IMR-90 (cell line): Measurements from ENCODE around the gene DAD1. TPM values are rescaled to one million over a fixed set of nuclear protein-coding genes. Genes with fewer than 3 reads are reported as not detected.

Experiments
- ATAC-seq: fragments of 200-7000 bp; cut with Tn5 transposase; 2 replicates; pipeline ENCODE4 v1.9.1; 2020; ENCODE audit warnings: low read depth, mild to moderate bottlenecking, moderate library complexity
- BruUV-seq: library from RNA; stranded (reverse); fragments of 400-500 nt; replicated peaks from 2 replicates; lab custom pipeline; 2021; lab: Mats Ljungman, UMichigan
- CTCF ChIA-PET: fragments of 300-600 bp; formaldehyde crosslinking; extraction: SDS; loops from one replicate; lab custom pipeline; 2021; ENCODE audit warnings: antibody characterized with exemption; lab: Yijun Ruan, JAX
- POLR2A ChIA-PET: fragments of 300-600 bp; sonication (Branson Sonifier 250); formaldehyde crosslinking; loops from one replicate; lab custom pipeline; 2022; ENCODE audit warnings: antibody characterized with exemption; ENCODE audit not compliant: unreplicated experiment; lab: Charles Lee
- DNase-seq: peaks from one replicate; pipeline ENCODE4 v3.0.0; 2013
- H2AFZ ChIP-seq: replicated peaks from 2 replicates; pipeline ENCODE3; 2013; ENCODE audit warnings: low read length, mild to moderate bottlenecking; ENCODE audit not compliant: poor library complexity
- H2AK5ac ChIP-seq: 2 replicates; pipeline ENCODE4 v1.6.1; 2013; ENCODE audit warnings: low read depth, low read length, inconsistent platforms
- H2AK9ac ChIP-seq: replicated peaks from 2 replicates; pipeline ENCODE3; 2013; ENCODE audit warnings: mild to moderate bottlenecking, low read depth, low read length, moderate library complexity; ENCODE audit not compliant: poor library complexity
- H2BK120ac ChIP-seq: 2 replicates; pipeline ENCODE4 v1.6.1; 2013; ENCODE audit warnings: low read depth, low read length, inconsistent platforms
- H2BK15ac ChIP-seq: 3 replicates; pipeline ENCODE4 v1.6.1; 2013; ENCODE audit warnings: low read depth, low read length, inconsistent platforms
- H2BK20ac ChIP-seq: 2 replicates; pipeline ENCODE4 v1.6.1; 2013; ENCODE audit warnings: low read depth, mild to moderate bottlenecking, inconsistent platforms, low read length, moderate library complexity
- H2BK5ac ChIP-seq: 2 replicates; pipeline ENCODE4 v1.6.1; 2013; ENCODE audit warnings: mild to moderate bottlenecking, low read depth, low read length, inconsistent platforms; ENCODE audit not compliant: poor library complexity, severe bottlenecking
- H3K14ac ChIP-seq: replicated peaks from 2 replicates; pipeline ENCODE4 v1.6.1; 2013; ENCODE audit warnings: low read depth, low read length, inconsistent platforms
- H3K18ac ChIP-seq: 2 replicates; pipeline ENCODE4 v1.6.1; 2013; ENCODE audit warnings: low read depth, low read length, control low read depth
- H3K23ac ChIP-seq: 2 replicates; pipeline ENCODE4 v1.6.1; 2013; ENCODE audit warnings: low read depth, low read length, inconsistent platforms
- H3K27ac ChIP-seq: 2 replicates; pipeline ENCODE4 v1.5.1; 2013; ENCODE audit warnings: mild to moderate bottlenecking, control low read depth, low read length; ENCODE audit not compliant: insufficient read depth
- H3K27me3 ChIP-seq: 2 replicates; pipeline ENCODE4 v1.6.1; 2013; ENCODE audit warnings: low read length; ENCODE audit not compliant: control insufficient read depth, insufficient read depth
- H3K36me3 ChIP-seq: 2 replicates; pipeline ENCODE4 v1.6.1; 2013; ENCODE audit warnings: low read length, mixed read lengths; ENCODE audit not compliant: control insufficient read depth, insufficient read depth
- H3K4ac ChIP-seq: 2 replicates; pipeline ENCODE4 v1.6.1; 2013; ENCODE audit warnings: low read depth, low read length, inconsistent platforms
- H3K4me1 ChIP-seq: 2 replicates; pipeline ENCODE4 v1.6.1; 2013; ENCODE audit warnings: low read length, mixed read lengths; ENCODE audit not compliant: control insufficient read depth, insufficient read depth
- H3K4me2 ChIP-seq: 2 replicates; pipeline ENCODE4 v1.6.1; 2013; ENCODE audit warnings: low read depth, mild to moderate bottlenecking, control low read depth, low read length, moderate library complexity
- H3K4me3 ChIP-seq: 2 replicates; pipeline ENCODE4 v1.5.1; 2013; ENCODE audit warnings: low read depth, mild to moderate bottlenecking, control low read depth, low read length, moderate library complexity; ENCODE audit not compliant: insufficient read depth
- H3K56ac ChIP-seq: 2 replicates; pipeline ENCODE4 v1.6.1; 2013; ENCODE audit warnings: low read length, inconsistent platforms; ENCODE audit not compliant: insufficient read depth; ENCODE audit errors: extremely low read depth
- H3K79me1 ChIP-seq, 2 experiments: 2 replicates each; pipeline ENCODE4 v1.6.1; 2013; ENCODE audit warnings: low read length in 2 of 2, inconsistent platforms in 1 of 2, low read depth in 1 of 2
- H3K9ac ChIP-seq: 2 replicates; pipeline ENCODE4 v1.6.1; 2013; ENCODE audit warnings: low read depth, low read length, control low read depth
- H3K9me1 ChIP-seq: 2 replicates; pipeline ENCODE4 v1.6.1; 2013; ENCODE audit warnings: low read length, inconsistent platforms; ENCODE audit not compliant: insufficient read depth
- H3K9me3 ChIP-seq: 2 replicates; pipeline ENCODE4 v1.6.1; 2013; ENCODE audit warnings: low read length; ENCODE audit not compliant: control insufficient read depth, insufficient read depth
- H4K20me1 ChIP-seq: 2 replicates; pipeline ENCODE4 v1.6.1; 2013; ENCODE audit warnings: low read length, inconsistent platforms; ENCODE audit not compliant: insufficient read depth
- H4K5ac ChIP-seq: 2 replicates; pipeline ENCODE4 v1.6.1; 2013; ENCODE audit warnings: mild to moderate bottlenecking, low read depth, low read length, control low read depth
- H4K8ac ChIP-seq, 2 experiments: 2 replicates each; pipeline ENCODE4 v1.6.1; 2013; ENCODE audit warnings: low read depth in 2 of 2, low read length in 2 of 2, control low read depth in 1 of 2, inconsistent platforms in 1 of 2
- H4K91ac ChIP-seq: 2 replicates; pipeline ENCODE4 v1.6.1; 2013; ENCODE audit warnings: low read depth, low read length, inconsistent platforms; ENCODE audit not compliant: insufficient read depth
- CHD1 ChIP-seq: IDR thresholded peaks from 2 replicates; pipeline ENCODE4 v1.6.1; 2012; ENCODE audit warnings: low read depth, low read length, improper control_type of control experiment
- FOS ChIP-seq: fragments of 150-350 bp; IDR thresholded peaks from 2 replicates; pipeline ENCODE4 v1.6.1; 2016; ENCODE audit warnings: low read depth, low read length
- MAFK ChIP-seq: IDR thresholded peaks from 2 replicates; pipeline ENCODE4 v1.6.1; 2012; ENCODE audit warnings: low read depth, low read length, improper control_type of control experiment
- MAZ ChIP-seq: IDR thresholded peaks from 2 replicates; pipeline ENCODE4 v1.6.1; 2012; ENCODE audit warnings: low read depth, mild to moderate bottlenecking, low read length, improper control_type of control experiment, moderate library complexity, borderline replicate concordance
- MXI1 ChIP-seq: IDR thresholded peaks from 2 replicates; pipeline ENCODE4 v1.6.1; 2012; ENCODE audit warnings: low read depth, mild to moderate bottlenecking, low read length, moderate library complexity, borderline replicate concordance
- NFE2L2 ChIP-seq: fragments of 150-350 bp; IDR thresholded peaks from 2 replicates; pipeline ENCODE4 v1.6.1; 2016; ENCODE audit warnings: low read depth, mild to moderate bottlenecking, low read length
- POLR2A ChIP-seq: IDR thresholded peaks from 2 replicates; pipeline ENCODE4 v1.6.1; 2012; ENCODE audit warnings: mild to moderate bottlenecking, low read depth, low read length
- RAD21 ChIP-seq: IDR thresholded peaks from 2 replicates; pipeline ENCODE4 v1.6.1; 2012; ENCODE audit warnings: low read length, improper control_type of control experiment
- RFX5 ChIP-seq: IDR thresholded peaks from 2 replicates; pipeline ENCODE4 v1.8.0; 2012; ENCODE audit warnings: low read depth, mild to moderate bottlenecking, low read length, moderate library complexity
- SMC3 ChIP-seq: fragments of 150-350 bp; IDR thresholded peaks from 2 replicates; pipeline ENCODE4 v1.6.1; 2016; ENCODE audit warnings: low read depth, mild to moderate bottlenecking, antibody characterized with exemption, low read length, moderate library complexity
- WGBS, 2 experiments: methylation state at CpG; one replicate each; pipeline versions ENCODE4 v1.1.5 to v1.1.7; 2013; ENCODE audit warnings: missing lambda C conversion rate in 2 of 2; ENCODE audit not compliant: insufficient read length in 1 of 2; ENCODE audit errors: extremely low coverage in 2 of 2; 5-methylcytosine and 5-hydroxymethylcytosine counted together
- dilution Hi-C: fragments of 300-500 bp; cut with HindIII; formaldehyde crosslinking; loops from one replicate; pipeline ENCODE4 v1.14.3; 2018; ENCODE audit warnings: low sequenced_read_pairs; ENCODE audit not compliant: unreplicated experiment
- in situ Hi-C: fragments of 300-500 bp; cut with MboI; formaldehyde crosslinking; loops from 3 replicates; pipeline ENCODE4 v1.14.3; 2019; ENCODE audit warnings: low sequenced_read_pairs, inconsistent platforms, mixed read lengths
- intact Hi-C: fragments of 100-400 bp; cut with micrococcal nuclease; formaldehyde crosslinking; loops from 2 replicates; pipeline ENCODE4 v1.10.0; 2022
- polyA plus RNA-seq, 3 experiments: library from polyadenylated mRNA; depleted of rRNA; stranded (reverse); fragments of >200 nt; gene quantifications; 2 replicates each; pipeline ENCODE4 v1.2.3, GENCODE V29; 2012; ENCODE audit warnings: low replicate concordance in 1 of 3
- total RNA-seq: library from RNA; depleted of rRNA; stranded (reverse); fragments of >200 nt; gene quantifications from 2 replicates; pipeline ENCODE4 v1.2.3, GENCODE V29; 2012
- TF ChIP-seq, protein P1 (sequence below): fragments of 150-350 bp; IDR thresholded peaks from 2 replicates; pipeline ENCODE4 v1.6.1; 2016; ENCODE audit warnings: low read depth, mild to moderate bottlenecking, low read length, moderate library complexity, borderline replicate concordance
- TF ChIP-seq, protein P2 (sequence below): conservative IDR thresholded peaks from 2 replicates; pipeline ENCODE4 v1.5.1; 2012; ENCODE audit warnings: mild to moderate bottlenecking, low read depth, low read length, improper control_type of control experiment

The DAD1 gene
- total and polyA plus RNA-seq, 2 of the 4 experiments (the other 2 are of a cell fraction): 396 to 496 TPM

DNA sequence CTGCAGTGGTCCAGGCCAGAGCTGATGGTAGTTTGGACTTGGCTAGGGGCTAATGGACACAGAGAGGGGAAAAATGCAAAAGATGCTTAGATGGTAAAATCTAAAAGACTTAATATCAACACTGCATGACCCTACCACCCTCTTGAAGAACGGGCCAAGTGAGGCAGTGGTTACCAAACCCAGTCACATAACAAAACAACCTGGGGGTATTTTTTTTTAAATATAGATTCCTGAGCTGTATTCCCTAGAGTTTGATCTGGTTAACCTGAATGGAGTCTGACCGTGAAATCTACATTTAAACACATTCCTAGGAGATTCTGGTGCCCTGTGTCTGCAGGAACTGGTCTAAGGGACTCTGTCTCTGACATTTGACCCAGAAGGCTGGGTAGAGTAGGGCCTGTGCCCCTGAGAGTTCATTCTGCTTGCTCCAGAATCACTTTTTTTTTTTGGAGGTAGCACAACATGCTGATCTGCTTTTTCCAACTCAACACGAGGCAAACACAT, 24.8 kb upstream of the DAD1 start:
- TF ChIP-seq RAD21 (no peak), MAFK (peak; percentile 63; the same call in 1 of the 2 replicates), CHD1 (no peak), MAZ (no peak), MXI1 (peak; percentile 72; the same call in 1 of the 2 replicates), NFE2L2 (no peak), FOS (no peak), POLR2A (peak; percentile 20; the same call in 1 of the 2 replicates), SMC3 (no peak), RFX5 (no peak)
- TF ChIP-seq, protein P1, sequence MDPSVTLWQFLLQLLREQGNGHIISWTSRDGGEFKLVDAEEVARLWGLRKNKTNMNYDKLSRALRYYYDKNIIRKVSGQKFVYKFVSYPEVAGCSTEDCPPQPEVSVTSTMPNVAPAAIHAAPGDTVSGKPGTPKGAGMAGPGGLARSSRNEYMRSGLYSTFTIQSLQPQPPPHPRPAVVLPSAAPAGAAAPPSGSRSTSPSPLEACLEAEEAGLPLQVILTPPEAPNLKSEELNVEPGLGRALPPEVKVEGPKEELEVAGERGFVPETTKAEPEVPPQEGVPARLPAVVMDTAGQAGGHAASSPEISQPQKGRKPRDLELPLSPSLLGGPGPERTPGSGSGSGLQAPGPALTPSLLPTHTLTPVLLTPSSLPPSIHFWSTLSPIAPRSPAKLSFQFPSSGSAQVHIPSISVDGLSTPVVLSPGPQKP: no peak
- TF ChIP-seq, protein P2, sequence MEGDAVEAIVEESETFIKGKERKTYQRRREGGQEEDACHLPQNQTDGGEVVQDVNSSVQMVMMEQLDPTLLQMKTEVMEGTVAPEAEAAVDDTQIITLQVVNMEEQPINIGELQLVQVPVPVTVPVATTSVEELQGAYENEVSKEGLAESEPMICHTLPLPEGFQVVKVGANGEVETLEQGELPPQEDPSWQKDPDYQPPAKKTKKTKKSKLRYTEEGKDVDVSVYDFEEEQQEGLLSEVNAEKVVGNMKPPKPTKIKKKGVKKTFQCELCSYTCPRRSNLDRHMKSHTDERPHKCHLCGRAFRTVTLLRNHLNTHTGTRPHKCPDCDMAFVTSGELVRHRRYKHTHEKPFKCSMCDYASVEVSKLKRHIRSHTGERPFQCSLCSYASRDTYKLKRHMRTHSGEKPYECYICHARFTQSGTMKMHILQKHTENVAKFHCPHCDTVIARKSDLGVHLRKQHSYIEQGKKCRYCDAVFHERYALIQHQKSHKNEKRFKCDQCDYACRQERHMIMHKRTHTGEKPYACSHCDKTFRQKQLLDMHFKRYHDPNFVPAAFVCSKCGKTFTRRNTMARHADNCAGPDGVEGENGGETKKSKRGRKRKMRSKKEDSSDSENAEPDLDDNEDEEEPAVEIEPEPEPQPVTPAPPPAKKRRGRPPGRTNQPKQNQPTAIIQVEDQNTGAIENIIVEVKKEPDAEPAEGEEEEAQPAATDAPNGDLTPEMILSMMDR: no peak
- H4K8ac ChIP-seq: peak overlapping the region; percentile 39 to 76; a peak in 3 of 4 replicates
- WGBS, 2 experiments: no CpG with 5 or more reads among the region's 3 CpGs
- intact Hi-C loops: no loop called here
- H3K27me3 ChIP-seq: no peaks in the 10 kb centered on the region
- peak overlapping the region; percentile 55 for H2AK9ac ChIP-seq
- ATAC-seq (peak; percentile 21), DNase-seq (no peak)
- no peaks in the 10 kb centered on the region; a peak in 1 of 4 replicates for H3K79me1 ChIP-seq
- H3K23ac ChIP-seq: peak overlapping the region; percentile 85
- dilution Hi-C loops: no loop called here
- peak overlapping the region; percentile 90 for H2BK120ac ChIP-seq
- H3K4me1 ChIP-seq: peaks cover 7% of the 10 kb centered on the region
- peak overlapping the region; percentile 76 for H3K14ac ChIP-seq
- peak overlapping the region; percentile 90 for H2AK5ac ChIP-seq
- H3K9me1 ChIP-seq: peaks cover 31% of the 10 kb centered on the region
- peak overlapping the region; percentile 38 for H2AFZ ChIP-seq
- H3K27ac ChIP-seq: peak overlapping the region; percentile 57
- peak overlapping the region; percentile 67 for H2BK20ac ChIP-seq
- H4K91ac ChIP-seq: peak overlapping the region; percentile 80
- peaks cover 30% of the 10 kb centered on the region for H3K36me3 ChIP-seq
- ChIA-PET POLR2A (no interaction called here), CTCF (interaction anchor here (0.6 kb wide), 1 partner anchor 10 kb away, joined by 4 read pairs; no protein-coding TSS in a partner anchor)
- H2BK15ac ChIP-seq: peak overlapping the region; percentile 48; the same call in 2 of the 3 replicates
- no TSS peak for BruUV-seq
- peak overlapping the region; percentile 68 for H2BK5ac ChIP-seq
- no peak overlapping the region for H3K9ac ChIP-seq
- no peak overlapping the region for H3K4me3 ChIP-seq
- H3K4ac ChIP-seq: peak overlapping the region; percentile 82
- no peaks in the 10 kb centered on the region for H3K9me3 ChIP-seq
- peak overlapping the region; percentile 9; the same call in 1 of the 2 replicates for H4K5ac ChIP-seq
- H3K56ac ChIP-seq: peak overlapping the region; percentile 68; the same call in 1 of the 2 replicates
- in situ Hi-C loops: no loop called here
- H3K4me2 ChIP-seq: peak overlapping the region; percentile 4
- peak overlapping the region; percentile 11; the same call in 1 of the 2 replicates for H3K18ac ChIP-seq
- no peaks in the 10 kb centered on the region for H4K20me1 ChIP-seq
